Heart left ventricle (tissue), 16 donors: Measurements from ENCODE around the gene KRTDAP. TPM values are rescaled to one million over a fixed set of nuclear protein-coding genes. Genes with fewer than 3 reads are reported as not detected.

ENCODE experiments used
- ATAC-seq, 4 donors: fragments of 200-7000 bp; cut with Tn5 transposase; one replicate each; pipeline ENCODE4 v1.9.1; 2020 to 2022; ENCODE audit warnings: moderate library complexity in 4 of 4, mild to moderate bottlenecking in 3 of 4, moderate number of reproducible peaks in 1 of 4
- DNase-seq, 5 donors: peaks; one replicate each; pipeline ENCODE4 v3.0.0-alpha.2; 2020
- H3K27ac ChIP-seq, 12 donors: fragments of 200-600 bp; sonication (generic) in 4 of 12; one replicate each; pipeline versions ENCODE4 v1.5.0 to v1.8.0; 2016 to 2022; ENCODE audit warnings: mild to moderate bottlenecking in 2 of 12
- H3K27me3 ChIP-seq, 9 donors: fragments of 200-600 bp; sonication (generic) in 2 of 9; one replicate each; pipeline versions ENCODE4 v1.5.1 to v1.8.0; 2016 to 2022; ENCODE audit warnings: mild to moderate bottlenecking in 3 of 9
- H3K36me3 ChIP-seq, 9 donors: fragments of 200-600 bp; sonication (generic) in 2 of 9; one replicate each; pipeline versions ENCODE4 v1.5.0 to v1.8.0; 2018 to 2022; ENCODE audit warnings: mild to moderate bottlenecking in 2 of 9
- H3K4me1 ChIP-seq, 12 donors: fragments of 200-600 bp; sonication (generic) in 4 of 12; one replicate each; pipeline versions ENCODE4 v1.5.0 to v1.8.0; 2016 to 2022; ENCODE audit warnings: mild to moderate bottlenecking in 3 of 12
- H3K4me3 ChIP-seq, 12 donors: fragments of 200-600 bp; sonication (generic) in 4 of 12; one replicate each; pipeline versions ENCODE4 v1.5.0 to v1.8.0; 2017 to 2022; ENCODE audit warnings: mild to moderate bottlenecking in 9 of 12, moderate library complexity in 4 of 12
- H3K9me3 ChIP-seq, 12 donors: fragments of 200-600 bp; sonication (generic) in 4 of 12; one replicate each; pipeline versions ENCODE4 v1.5.0 to v1.8.0; 2016 to 2022; ENCODE audit warnings: mild to moderate bottlenecking in 1 of 12
- POLR2A ChIP-seq, 2 donors: fragments of 450-650 bp; IDR thresholded peaks; one replicate each; pipeline ENCODE4 v1.6.1; 2017; ENCODE audit warnings: antibody characterized with exemption in 2 of 2, mild to moderate bottlenecking in 2 of 2, moderate library complexity in 2 of 2
- WGBS, 4 donors: extraction: QIAGEN DNeasy Blood & Tissue Kit in 2 of 4; methylation state at CpG; one replicate each; pipeline versions ENCODE4 v1.1.5 to v1.1.7; 2013 to 2018; 5-methylcytosine and 5-hydroxymethylcytosine counted together
- intact Hi-C, 10 donors: fragments of 100-400 bp; cut with DNase I; formaldehyde crosslinking; loops; one replicate each; pipeline versions ENCODE4 v1.11.1 to v1.14.2; 2022
- polyA plus RNA-seq, 2 donors: library from polyadenylated mRNA; stranded (reverse); fragments of 200-250 nt; gene quantifications; one replicate each; pipeline ENCODE4 v1.2.3, GENCODE V29; 2013
- total RNA-seq, 9 donors: library from RNA; depleted of rRNA in 2 of 9; stranded (reverse); fragments of >200 nt in 2 of 9; fragmentation: NEBNext Ultra II Directional in 3 of 9; extraction: Animal tissue kit (Norgen Biotek cat#: 25700) in 3 of 9; gene quantifications; one replicate each; pipeline versions ENCODE4 v1.1.0 to v1.2.4, GENCODE V29; 2016 to 2023
- TF ChIP-seq, protein P1 (sequence below), 12 donors: fragments of 200-600 bp; sonication (generic) in 4 of 12; IDR thresholded peaks; one replicate each; pipeline versions ENCODE4 v1.5.0 to v1.8.0; 2018 to 2022; ENCODE audit warnings: antibody characterized with exemption in 12 of 12, mild to moderate bottlenecking in 5 of 12
- donor health status: ischemic (EF 13 %, LVEDD 7.1; RV severe dilation, severe dysfunction).
- donor health status: healthy with polysubstance abuse.
- donor health status: DM: no; HTN: yes; CAD: no.
- donor health status: DM: no; HTN: no; CAD: no.
- donor health status: ischemic (EF 25% LVEDD 6.9; RV normal size, moderate dysfunction).
- donor health status: ischemic (EF 25% LVEDD 5.7; RV mildly dilated, moderate dysfunction).
- donor health status: healthy.
- donor health status: DM: yes; HTN: yes; CAD: no.
- donor health status: ischemic (EF 35%, LVEDD 5.7; RV mildly dilated, moderate dysfunction).
- donor health status: nonischemic (EF 11% LVEDD 7.7; RV severe dilation, severe dysfunction).
- donor health status: DM: yes; HTN: yes; CAD: no.
- donor health status: PGD.
- donor health status: ischemic (EF 29% LVEDD 5.4; RV normal size, mild dysfunction).
- donor health status: nonischemic (EF 23%, LVEDD 6.1; RV moderate dilation, normal function).

The KRTDAP gene
- total and polyA plus RNA-seq, 11 donors = not detected

DNA sequence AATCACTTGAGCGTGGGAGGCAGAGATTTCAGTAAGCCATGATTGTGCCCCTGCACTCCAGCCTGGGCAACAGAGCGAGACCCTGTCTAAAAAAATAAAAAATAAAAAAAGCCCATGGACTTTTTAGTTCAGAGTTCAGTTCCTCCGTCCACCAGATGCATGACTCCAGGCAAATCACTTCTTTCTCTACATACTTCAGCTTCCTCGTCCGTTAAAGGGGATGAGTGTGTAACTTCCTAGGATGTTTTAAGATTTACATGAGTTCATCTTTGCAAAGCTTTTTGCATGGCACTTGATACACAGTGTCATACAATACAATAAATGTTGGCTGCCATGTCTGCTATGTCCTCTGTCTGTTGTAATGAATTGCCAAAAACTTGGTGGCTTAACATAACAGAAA, 52.2 kb downstream of the KRTDAP start:
- Histone ChIP-seq H3K27ac (no peak overlapping the region), H3K4me1 (peaks cover 6 to 73% (median 31%) of the 10 kb centered on the region in 12 donors), H3K4me3 (no peak overlapping the region), H3K36me3 (no peaks in the 10 kb centered on the region), H3K27me3 (no peaks in the 10 kb centered on the region), H3K9me3 (no peaks in the 10 kb centered on the region)
- DNase-seq (no peak), ATAC-seq (no peak)
- TF ChIP-seq, protein P1, sequence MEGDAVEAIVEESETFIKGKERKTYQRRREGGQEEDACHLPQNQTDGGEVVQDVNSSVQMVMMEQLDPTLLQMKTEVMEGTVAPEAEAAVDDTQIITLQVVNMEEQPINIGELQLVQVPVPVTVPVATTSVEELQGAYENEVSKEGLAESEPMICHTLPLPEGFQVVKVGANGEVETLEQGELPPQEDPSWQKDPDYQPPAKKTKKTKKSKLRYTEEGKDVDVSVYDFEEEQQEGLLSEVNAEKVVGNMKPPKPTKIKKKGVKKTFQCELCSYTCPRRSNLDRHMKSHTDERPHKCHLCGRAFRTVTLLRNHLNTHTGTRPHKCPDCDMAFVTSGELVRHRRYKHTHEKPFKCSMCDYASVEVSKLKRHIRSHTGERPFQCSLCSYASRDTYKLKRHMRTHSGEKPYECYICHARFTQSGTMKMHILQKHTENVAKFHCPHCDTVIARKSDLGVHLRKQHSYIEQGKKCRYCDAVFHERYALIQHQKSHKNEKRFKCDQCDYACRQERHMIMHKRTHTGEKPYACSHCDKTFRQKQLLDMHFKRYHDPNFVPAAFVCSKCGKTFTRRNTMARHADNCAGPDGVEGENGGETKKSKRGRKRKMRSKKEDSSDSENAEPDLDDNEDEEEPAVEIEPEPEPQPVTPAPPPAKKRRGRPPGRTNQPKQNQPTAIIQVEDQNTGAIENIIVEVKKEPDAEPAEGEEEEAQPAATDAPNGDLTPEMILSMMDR (IDR thresholded peaks at IDR 0.05) = no peak
- no peak for TF ChIP-seq POLR2A (IDR thresholded peaks at IDR 0.05)
- intact Hi-C loops = no loop called here
- 87 to 91% (median 90%) methylated on average over 5 of the region's 5 CpGs for WGBS, 4 donors

DNA sequence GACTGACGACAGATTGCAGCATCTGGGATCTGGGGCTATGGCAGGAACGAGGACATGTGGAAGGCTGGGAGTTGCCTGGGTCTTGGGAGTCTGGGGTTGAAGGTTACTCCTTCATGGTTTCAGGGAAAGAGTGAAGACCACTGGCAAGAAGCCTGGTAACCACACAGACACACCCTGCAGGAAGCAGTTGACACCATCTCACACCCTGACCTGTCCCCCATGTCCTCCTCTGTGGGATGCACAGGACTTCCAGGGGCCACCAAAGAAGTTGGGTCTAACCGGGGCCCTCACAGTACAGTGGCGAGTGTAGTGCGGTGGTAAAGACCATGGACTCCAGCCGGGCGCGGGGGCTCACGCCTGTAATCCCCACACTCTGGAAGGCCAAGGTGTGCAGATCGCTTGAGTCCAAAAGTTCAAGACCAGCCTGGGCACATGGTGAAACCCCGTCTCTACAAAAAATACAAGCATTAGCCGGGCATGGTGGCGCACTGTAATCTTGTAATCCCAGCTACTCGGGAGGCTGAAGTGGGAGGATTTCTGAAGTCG, 52.8 kb downstream of the KRTDAP start:
- Histone ChIP-seq H3K27me3 (no peaks in the 10 kb centered on the region), H3K9me3 (no peaks in the 10 kb centered on the region), H3K4me1 (peaks cover 6 to 73% (median 31%) of the 10 kb centered on the region in 12 donors), H3K36me3 (no peaks in the 10 kb centered on the region), H3K27ac (peak overlapping the region in 5 of 12 donors; percentile 11 to 81 (median 31)), H3K4me3 (no peak overlapping the region)
- no peak for TF ChIP-seq POLR2A (IDR thresholded peaks at IDR 0.05)
- TF ChIP-seq, protein P1 (IDR thresholded peaks at IDR 0.05) = no peak
- intact Hi-C loops = loop anchor here in 1 of 10 donors (2.0 kb wide), 1 partner anchor 21 kb away; no protein-coding TSS in a partner anchor
- DNase-seq = no peak
- WGBS, 4 donors = 86 to 91% (median 88%) methylated on average over 15 of the region's 15 CpGs
- no peak for ATAC-seq

Other genes starting within 250 kb of the KRTDAP start
- gene LSR, start 241.5 kb downstream of the KRTDAP start, total RNA-seq = 1 to 10 TPM; 2.8 to 9.0 (median 5.3) TPM
- gene LSR, start 241.5 kb downstream of the KRTDAP start, polyA plus RNA-seq = 10 to 100 TPM in 1 of 2 donors, 1 to 10 TPM in 1; 4.8 to 10.5 TPM
- 100 to 1,000 TPM; 138 to 201 (median 159) TPM for gene USF2, start 221.5 kb downstream of the KRTDAP start, total RNA-seq
- gene USF2, start 221.5 kb downstream of the KRTDAP start, polyA plus RNA-seq = 100 to 1,000 TPM; 134 to 251 TPM
- gene HAMP, start 207.9 kb downstream of the KRTDAP start, total RNA-seq = 1 to 10 TPM in 2 of 9 donors, under 1 TPM in 2, not detected in 5; 0.19 to 2.4 (median 1.1) TPM
- 10 to 100 TPM in 1 of 2 donors, not detected in 1; 22.0 TPM for gene HAMP, start 207.9 kb downstream of the KRTDAP start, polyA plus RNA-seq
- gene MAG, start 198.3 kb downstream of the KRTDAP start, total RNA-seq = under 1 TPM in 1 of 9 donors, not detected in 8; 0.72 TPM
- under 1 TPM in 1 of 2 donors, not detected in 1; 0.30 TPM for gene MAG, start 198.3 kb downstream of the KRTDAP start, polyA plus RNA-seq
- 1 to 10 TPM in 5 of 9 donors, under 1 TPM in 2, not detected in 2; 0.20 to 3.3 (median 1.2) TPM for gene CD22, start 161.3 kb downstream of the KRTDAP start, total RNA-seq
- under 1 TPM; 0.11 to 0.36 TPM for gene CD22, start 161.3 kb downstream of the KRTDAP start, polyA plus RNA-seq
- gene FFAR1, start 142.6 kb downstream of the KRTDAP start, total RNA-seq = not detected
- gene FFAR1, start 142.6 kb downstream of the KRTDAP start, polyA plus RNA-seq = not detected
- gene FFAR3, start 132.0 kb downstream of the KRTDAP start, total RNA-seq = under 1 TPM in 1 of 9 donors, not detected in 8; 0.96 TPM
- under 1 TPM; 0.11 to 0.15 TPM for gene FFAR3, start 132.0 kb downstream of the KRTDAP start, polyA plus RNA-seq
- not detected for gene GPR42, start 119.4 kb downstream of the KRTDAP start, total RNA-seq
- not detected for gene GPR42, start 119.4 kb downstream of the KRTDAP start, polyA plus RNA-seq
- gene FFAR2, start 42.2 kb downstream of the KRTDAP start, total RNA-seq = 1 to 10 TPM in 2 of 9 donors, under 1 TPM in 6, not detected in 1; 0.12 to 3.4 (median 0.40) TPM
- under 1 TPM in 1 of 2 donors, not detected in 1; 0.15 TPM for gene FFAR2, start 42.2 kb downstream of the KRTDAP start, polyA plus RNA-seq
- gene DMKN, start 23.2 kb upstream of the KRTDAP start, total RNA-seq = 10 to 100 TPM in 7 of 9 donors, 1 to 10 TPM in 2; 7.8 to 26.9 (median 12.1) TPM
- 10 to 100 TPM; 18.2 to 38.8 TPM for gene DMKN, start 23.2 kb upstream of the KRTDAP start, polyA plus RNA-seq
- not detected for gene SBSN, start 37.8 kb upstream of the KRTDAP start, total RNA-seq
- not detected for gene SBSN, start 37.8 kb upstream of the KRTDAP start, polyA plus RNA-seq
- not detected for gene GAPDHS, start 43.0 kb upstream of the KRTDAP start, total RNA-seq
- not detected for gene GAPDHS, start 43.0 kb upstream of the KRTDAP start, polyA plus RNA-seq
- 100 to 1,000 TPM in 3 of 9 donors, 10 to 100 TPM in 6; 68.9 to 121 (median 81.6) TPM for gene TMEM147, start 55.2 kb upstream of the KRTDAP start, total RNA-seq
- 100 to 1,000 TPM; 103 to 191 TPM for gene TMEM147, start 55.2 kb upstream of the KRTDAP start, polyA plus RNA-seq
- gene ATP4A, start 73.2 kb upstream of the KRTDAP start, total RNA-seq = not detected
- not detected for gene ATP4A, start 73.2 kb upstream of the KRTDAP start, polyA plus RNA-seq
- not detected for gene PMIS2, start 95.7 kb upstream of the KRTDAP start, total RNA-seq
- not detected for gene PMIS2, start 95.7 kb upstream of the KRTDAP start, polyA plus RNA-seq
- gene HAUS5, start 122.3 kb upstream of the KRTDAP start, total RNA-seq = 1 to 10 TPM; 1.9 to 9.0 (median 3.9) TPM
- gene HAUS5, start 122.3 kb upstream of the KRTDAP start, polyA plus RNA-seq = 1 to 10 TPM; 3.8 to 4.9 TPM
- gene RBM42, start 138.6 kb upstream of the KRTDAP start, total RNA-seq = 10 to 100 TPM; 47.4 to 70.0 (median 57.5) TPM
- gene RBM42, start 138.6 kb upstream of the KRTDAP start, polyA plus RNA-seq = 10 to 100 TPM; 63.1 to 89.2 TPM
- gene ETV2, start 151.3 kb upstream of the KRTDAP start, total RNA-seq = 1 to 10 TPM in 1 of 9 donors, under 1 TPM in 6, not detected in 2; 0.23 to 1.6 (median 0.62) TPM
- gene ETV2, start 151.3 kb upstream of the KRTDAP start, polyA plus RNA-seq = 1 to 10 TPM in 1 of 2 donors, under 1 TPM in 1; 0.46 to 1.3 TPM
- 1,000 to 10,000 TPM in 8 of 9 donors, 100 to 1,000 TPM in 1; 944 to 3,219 (median 1,334) TPM for gene COX6B1, start 157.9 kb upstream of the KRTDAP start, total RNA-seq
- 1,000 to 10,000 TPM; 1,378 to 4,659 TPM for gene COX6B1, start 157.9 kb upstream of the KRTDAP start, polyA plus RNA-seq
- gene UPK1A, start 176.1 kb upstream of the KRTDAP start, total RNA-seq = not detected
- not detected for gene UPK1A, start 176.1 kb upstream of the KRTDAP start, polyA plus RNA-seq
- under 1 TPM in 1 of 9 donors, not detected in 8; 0.24 TPM for gene ZBTB32, start 214.1 kb upstream of the KRTDAP start, total RNA-seq
- gene ZBTB32, start 214.1 kb upstream of the KRTDAP start, polyA plus RNA-seq = not detected
- 10 to 100 TPM; 11.3 to 24.5 (median 15.7) TPM for gene KMT2B, start 227.5 kb upstream of the KRTDAP start, total RNA-seq
- 10 to 100 TPM; 13.9 to 15.8 TPM for gene KMT2B, start 227.5 kb upstream of the KRTDAP start, polyA plus RNA-seq